Fibroblast of mammary gland (primary cell): ENCODE data around the gene TMEM106C.

Experiments
- DNase-seq: peaks from one replicate; pipeline ENCODE4 v3.0.0-alpha.2; 2010; ENCODE audit warnings: low read depth
- H3K4me3 ChIP-seq: 2 replicates; pipeline ENCODE4 v1.5.1; 2011; ENCODE audit warnings: low read depth, mild to moderate bottlenecking, low read length, moderate library complexity; ENCODE audit not compliant: control insufficient read depth
- CTCF ChIP-seq: conservative IDR thresholded peaks from 2 replicates; pipeline ENCODE4 v1.5.1; 2011; ENCODE audit warnings: low read depth, low read length, inconsistent platforms; ENCODE audit not compliant: control insufficient read depth, insufficient read depth

TMEM106C gene

GRCh38 chr12:47987411-47988072 lies 24.1 kb downstream of the TMEM106C start:
- no peak for TF ChIP-seq CTCF
- DNase-seq, result peak; percentile 37
- H3K4me3 ChIP-seq, result no peak overlapping the region

DNA sequence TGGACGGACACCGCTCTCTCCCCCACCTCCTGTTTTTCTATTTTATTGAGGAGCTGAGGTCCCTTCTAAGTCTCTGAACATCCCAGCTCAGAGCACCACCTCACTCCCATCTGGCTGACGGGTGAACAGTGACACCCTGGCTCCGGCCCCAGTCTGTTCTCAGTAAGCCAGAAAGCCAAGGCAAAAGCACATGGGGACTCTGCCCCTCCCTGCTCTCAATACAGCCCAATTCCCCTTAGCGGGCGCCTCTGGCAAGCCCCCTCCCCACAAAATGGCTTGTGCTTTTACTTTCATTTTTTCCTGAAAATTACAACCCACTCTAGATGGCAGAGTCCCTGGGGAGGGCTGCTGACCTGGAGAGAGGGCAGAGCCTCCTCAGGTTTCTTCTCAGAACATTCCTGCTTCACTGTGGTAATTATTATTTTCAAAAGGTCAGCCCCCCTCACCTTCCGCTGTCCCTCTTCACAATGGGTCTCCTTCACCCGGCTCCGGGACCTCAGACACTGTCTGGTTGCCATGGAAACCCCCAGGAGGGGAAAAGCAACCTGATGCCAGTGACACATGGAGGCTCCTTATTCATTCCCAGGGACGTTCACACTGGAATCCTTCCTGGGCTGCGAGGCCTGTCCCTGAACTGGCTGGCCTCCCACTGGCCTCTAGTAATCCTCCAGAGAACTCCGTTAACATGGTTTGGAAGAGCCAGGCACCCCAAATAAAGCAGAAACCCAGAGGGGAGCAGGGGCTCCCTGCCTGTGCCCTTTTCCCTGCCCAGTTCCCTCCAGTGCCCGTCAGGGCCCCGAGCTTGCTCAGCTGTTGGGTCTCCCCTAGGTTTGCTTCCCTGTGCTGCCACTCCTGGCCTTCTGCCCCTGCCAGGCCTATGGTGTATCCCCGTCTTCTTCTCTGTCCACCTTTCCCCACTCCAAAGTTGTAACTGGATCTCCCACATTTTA lies 25.0 kb downstream of the TMEM106C start:
- no peak overlapping the region for H3K4me3 ChIP-seq
- DNase-seq, result no peak
- no peak for TF ChIP-seq CTCF

GRCh38 chr12:47989023-47989417 lies 25.6 kb downstream of the TMEM106C start:
- TF ChIP-seq CTCF, result no peak
- DNase-seq, result no peak
- no peak overlapping the region for H3K4me3 ChIP-seq

GRCh38 chr12:47989666-47990065 lies 26.3 kb downstream of the TMEM106C start:
- no peak for DNase-seq
- H3K4me3 ChIP-seq, result no peak overlapping the region
- TF ChIP-seq CTCF, result no peak

DNA sequence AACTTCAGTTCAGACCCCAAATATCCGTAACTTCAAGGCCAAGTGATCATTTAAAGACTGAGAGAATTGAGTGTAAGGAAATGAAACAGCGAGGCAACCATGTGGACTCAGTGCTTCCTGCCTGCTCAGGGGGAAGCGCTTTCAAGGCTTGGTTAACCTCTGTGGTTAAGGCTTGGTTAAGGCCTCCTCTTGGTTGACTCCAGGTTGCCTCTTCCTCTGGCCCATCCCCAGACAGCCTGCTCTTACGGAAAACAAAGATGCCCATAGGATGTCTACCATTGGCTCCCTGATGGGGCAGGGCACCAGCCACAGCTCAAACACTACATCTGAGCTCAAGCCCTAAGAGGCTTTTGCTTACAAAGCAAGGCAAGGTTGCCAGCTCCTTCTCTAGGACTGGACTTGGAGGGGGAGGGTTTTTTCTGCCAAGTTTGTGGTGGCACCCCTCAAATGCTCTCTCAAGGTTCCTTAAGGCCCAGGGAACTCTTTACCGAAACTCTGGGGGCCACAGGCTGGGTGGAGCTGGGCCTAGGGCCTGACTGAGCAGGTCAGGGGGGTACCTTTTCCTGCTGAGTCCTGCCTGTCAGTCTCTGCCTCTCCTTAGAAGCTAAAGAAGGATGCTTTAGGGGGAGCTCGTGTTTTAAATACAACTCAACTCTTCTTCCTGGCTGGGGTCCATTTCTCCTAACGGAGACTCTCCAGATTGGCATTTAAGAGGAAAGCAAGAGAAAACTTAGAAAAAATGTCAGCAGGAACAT lies 27.1 kb downstream of the TMEM106C start:
- no peak for TF ChIP-seq CTCF
- H3K4me3 ChIP-seq, result no peak overlapping the region
- DNase-seq, result peak; percentile 12
